ENCODE results near the gene KLHL6.
"Not testable (repeated sequence)": the region's sequence is repeated elsewhere in the genome, so short reads cannot be mapped to it uniquely, and the experiment has no call there.

Gene KLHL6

GRCh38 chr3:183446838-183447205 lies 108.7 kb downstream of the KLHL6 start:
- Histone ChIP-seq H3K79me2 (ENCODE audit: control insufficient read depth, insufficient read depth, low read length, unreplicated experiment) (peaks cover 14% of the 10 kb centered on the region), H2AFZ (ENCODE audit: low read length, unreplicated experiment) (no peak overlapping the region), H3K27me3 (ENCODE audit: insufficient read depth, low read length) (no peaks in the 10 kb centered on the region), H3K4me1 (ENCODE audit: control insufficient read depth, insufficient read depth, low read length, unreplicated experiment) (peaks cover 10% of the 10 kb centered on the region), H3K36me3 (ENCODE audit: insufficient read depth, low read length) (no peaks in the 10 kb centered on the region), H3K4me3 (ENCODE audit: low read depth, low read length) (peak overlapping the region; percentile 91), H3K27ac (ENCODE audit: low read depth, low read length) (no peak overlapping the region)

- H2AFZ ChIP-seq (ENCODE audit: low read length, unreplicated experiment): no peak overlapping the region
- H3K4me1 ChIP-seq (ENCODE audit: control insufficient read depth, insufficient read depth, low read length, unreplicated experiment): peaks cover 10% of the 10 kb centered on the region
- H3K36me3 ChIP-seq (ENCODE audit: insufficient read depth, low read length): no peaks in the 10 kb centered on the region
Observed at GRCh38 chr3:183444748-183445147, 110.8 kb downstream of the KLHL6 start.

GRCh38 chr3:183443395-183444385 lies 111.8 kb downstream of the KLHL6 start:
- H3K27ac ChIP-seq (ENCODE audit: low read depth, low read length): no peak overlapping the region
- no peak overlapping the region for H2AFZ ChIP-seq (ENCODE audit: low read length, unreplicated experiment)
- H3K79me2 ChIP-seq (ENCODE audit: control insufficient read depth, insufficient read depth, low read length, unreplicated experiment): peaks cover 4% of the 10 kb centered on the region
- no peaks in the 10 kb centered on the region for H3K27me3 ChIP-seq (ENCODE audit: insufficient read depth, low read length)
- no peaks in the 10 kb centered on the region for H3K36me3 ChIP-seq (ENCODE audit: insufficient read depth, low read length)
- no peak overlapping the region for H3K4me3 ChIP-seq (ENCODE audit: low read depth, low read length)
- H3K4me1 ChIP-seq (ENCODE audit: control insufficient read depth, insufficient read depth, low read length, unreplicated experiment): peaks cover 4% of the 10 kb centered on the region

More at GRCh38 chr3:183444748-183445147, 110.8 kb downstream of the KLHL6 start:
- no peak overlapping the region for H3K27ac ChIP-seq (ENCODE audit: low read depth, low read length)
- H3K4me3 ChIP-seq (ENCODE audit: low read depth, low read length): no peak overlapping the region
- no peaks in the 10 kb centered on the region for H3K27me3 ChIP-seq (ENCODE audit: insufficient read depth, low read length)
- H3K79me2 ChIP-seq (ENCODE audit: control insufficient read depth, insufficient read depth, low read length, unreplicated experiment): peaks cover 9% of the 10 kb centered on the region

GRCh38 chr3:183442994-183443393 lies 112.5 kb downstream of the KLHL6 start:
- Histone ChIP-seq H2AFZ (ENCODE audit: low read length, unreplicated experiment) (no peak overlapping the region), H3K4me1 (ENCODE audit: control insufficient read depth, insufficient read depth, low read length, unreplicated experiment) (no peaks in the 10 kb centered on the region), H3K79me2 (ENCODE audit: control insufficient read depth, insufficient read depth, low read length, unreplicated experiment) (no peaks in the 10 kb centered on the region), H3K27me3 (ENCODE audit: insufficient read depth, low read length) (no peaks in the 10 kb centered on the region), H3K27ac (ENCODE audit: low read depth, low read length) (no peak overlapping the region), H3K36me3 (ENCODE audit: insufficient read depth, low read length) (no peaks in the 10 kb centered on the region), H3K4me3 (ENCODE audit: low read depth, low read length) (no peak overlapping the region)

- H3K27me3 ChIP-seq (ENCODE audit: insufficient read depth, low read length); H3K27ac ChIP-seq (ENCODE audit: low read depth, low read length); H2AFZ ChIP-seq (ENCODE audit: low read length, unreplicated experiment); H3K36me3 ChIP-seq (ENCODE audit: insufficient read depth, low read length); H3K79me2 ChIP-seq (ENCODE audit: control insufficient read depth, insufficient read depth, low read length, unreplicated experiment); H3K4me3 ChIP-seq (ENCODE audit: low read depth, low read length); H3K4me1 ChIP-seq (ENCODE audit: control insufficient read depth, insufficient read depth, low read length, unreplicated experiment): not testable (repeated sequence)
Observed at GRCh38 chr3:183440521-183440920, 115.0 kb downstream of the KLHL6 start.

GRCh38 chr3:183439515-183439914 lies 116.0 kb downstream of the KLHL6 start:
- H3K4me3 ChIP-seq (ENCODE audit: low read depth, low read length): no peak overlapping the region
- H3K27me3 ChIP-seq (ENCODE audit: insufficient read depth, low read length): peaks cover 5% of the 10 kb centered on the region; the same call in 1 of the 2 replicates
- H2AFZ ChIP-seq (ENCODE audit: low read length, unreplicated experiment): no peak overlapping the region
- no peak overlapping the region for H3K27ac ChIP-seq (ENCODE audit: low read depth, low read length)
- H3K79me2 ChIP-seq (ENCODE audit: control insufficient read depth, insufficient read depth, low read length, unreplicated experiment): no peaks in the 10 kb centered on the region
- no peaks in the 10 kb centered on the region for H3K36me3 ChIP-seq (ENCODE audit: insufficient read depth, low read length)
- H3K4me1 ChIP-seq (ENCODE audit: control insufficient read depth, insufficient read depth, low read length, unreplicated experiment): no peaks in the 10 kb centered on the region

- Histone ChIP-seq H3K79me2 (ENCODE audit: control insufficient read depth, insufficient read depth, low read length, unreplicated experiment) (no peaks in the 10 kb centered on the region), H3K27ac (ENCODE audit: low read depth, low read length) (no peak overlapping the region), H3K27me3 (ENCODE audit: insufficient read depth, low read length) (peaks cover 8% of the 10 kb centered on the region; the same call in 1 of the 2 replicates), H3K4me3 (ENCODE audit: low read depth, low read length) (no peak overlapping the region), H2AFZ (ENCODE audit: low read length, unreplicated experiment) (no peak overlapping the region), H3K4me1 (ENCODE audit: control insufficient read depth, insufficient read depth, low read length, unreplicated experiment) (no peaks in the 10 kb centered on the region), H3K36me3 (ENCODE audit: insufficient read depth, low read length) (no peaks in the 10 kb centered on the region)
Observed at GRCh38 chr3:183438735-183439134, 116.8 kb downstream of the KLHL6 start.

GRCh38 chr3:183437666-183438564 lies 117.6 kb downstream of the KLHL6 start:
- Histone ChIP-seq H3K27me3 (ENCODE audit: insufficient read depth, low read length) (peaks cover 16% of the 10 kb centered on the region; the same call in 1 of the 2 replicates), H3K79me2 (ENCODE audit: control insufficient read depth, insufficient read depth, low read length, unreplicated experiment) (no peaks in the 10 kb centered on the region), H3K4me3 (ENCODE audit: low read depth, low read length) (no peak overlapping the region), H3K36me3 (ENCODE audit: insufficient read depth, low read length) (no peaks in the 10 kb centered on the region), H3K27ac (ENCODE audit: low read depth, low read length) (no peak overlapping the region), H3K4me1 (ENCODE audit: control insufficient read depth, insufficient read depth, low read length, unreplicated experiment) (no peaks in the 10 kb centered on the region), H2AFZ (ENCODE audit: low read length, unreplicated experiment) (no peak overlapping the region)

Measured in ACC112 (cell line).